Measurements from ENCODE around the gene FUT8.
"Not testable (repeated sequence)": the region's sequence is repeated elsewhere in the genome, so short reads cannot be mapped to it uniquely, and the experiment has no call there.

The FUT8 gene

GRCh38 chr14:65453807-65454480, 41.4 kb downstream of the FUT8 start:
- no peak for DNase-seq (ENCODE audit: low read depth, low spot score)

- no peak for DNase-seq (ENCODE audit: low read depth, low spot score)
Observed at GRCh38 chr14:65456247-65456646, 43.7 kb downstream of the FUT8 start.

GRCh38 chr14:65461730-65462129, 49.2 kb downstream of the FUT8 start:
- DNase-seq (ENCODE audit: low read depth, low spot score) = no peak

- no peak for DNase-seq (ENCODE audit: low read depth, low spot score)
Observed at GRCh38 chr14:65462411-65462810, 49.9 kb downstream of the FUT8 start.

- DNase-seq (ENCODE audit: low read depth, low spot score) = no peak
Observed at GRCh38 chr14:65465584-65465983, 53.1 kb downstream of the FUT8 start.

- DNase-seq (ENCODE audit: low read depth, low spot score) = not testable (repeated sequence)
Observed at GRCh38 chr14:65467926-65468325, 55.4 kb downstream of the FUT8 start.

- no peak for DNase-seq (ENCODE audit: low read depth, low spot score)
Observed at GRCh38 chr14:65469903-65470302, 57.4 kb downstream of the FUT8 start.

GRCh38 chr14:65470404-65470880, 57.9 kb downstream of the FUT8 start:
- DNase-seq (ENCODE audit: low read depth, low spot score) = no peak

- DNase-seq (ENCODE audit: low read depth, low spot score) = no peak
Observed at GRCh38 chr14:65471038-65471878, 58.7 kb downstream of the FUT8 start.

- peak; percentile 15 for DNase-seq (ENCODE audit: low read depth, low spot score)
Observed at GRCh38 chr14:65472189-65472588, 59.7 kb downstream of the FUT8 start.

- no peak for DNase-seq (ENCODE audit: low read depth, low spot score)
Observed at GRCh38 chr14:65476273-65476941, 63.9 kb downstream of the FUT8 start.

GRCh38 chr14:65476942-65477318, 64.4 kb downstream of the FUT8 start:
- DNase-seq (ENCODE audit: low read depth, low spot score) = no peak

GRCh38 chr14:65478017-65478416, 65.5 kb downstream of the FUT8 start:
- DNase-seq (ENCODE audit: low read depth, low spot score) = no peak

- no peak for DNase-seq (ENCODE audit: low read depth, low spot score)
Observed at GRCh38 chr14:65478596-65478995, 66.1 kb downstream of the FUT8 start.

GRCh38 chr14:65479386-65479785, 66.9 kb downstream of the FUT8 start:
- DNase-seq (ENCODE audit: low read depth, low spot score) = no peak

- DNase-seq (ENCODE audit: low read depth, low spot score) = no peak
Observed at GRCh38 chr14:65482757-65483438, 70.4 kb downstream of the FUT8 start.

GRCh38 chr14:65483647-65484046, 71.1 kb downstream of the FUT8 start:
- no peak for DNase-seq (ENCODE audit: low read depth, low spot score)

GRCh38 chr14:65485516-65485915, 73.0 kb downstream of the FUT8 start:
- DNase-seq (ENCODE audit: low read depth, low spot score) = no peak

GRCh38 chr14:65486863-65487262, 74.3 kb downstream of the FUT8 start:
- DNase-seq (ENCODE audit: low read depth, low spot score) = no peak

GRCh38 chr14:65487783-65488494, 75.4 kb downstream of the FUT8 start:
- DNase-seq (ENCODE audit: low read depth, low spot score) = no peak

GRCh38 chr14:65491274-65491673, 78.7 kb downstream of the FUT8 start:
- no peak for DNase-seq (ENCODE audit: low read depth, low spot score)
